Vein endothelial cell (primary cell): ENCODE data around the gene SEPTIN6. TPM values are rescaled to one million over a fixed set of nuclear protein-coding genes. Genes with fewer than 3 reads are reported as not detected.
A peak's percentile ranks its signal among the peaks of the same experiment; 100 is the strongest.

Experiments
- small RNA-seq: library from RNA; depleted of rRNA; stranded (forward); fragments of <200 nt; gene quantifications from one replicate; pipeline ENCODE3, GENCODE V24; 2012
- total RNA-seq: library from RNA; depleted of rRNA; stranded (reverse); fragments of >200 nt; gene quantifications from 2 replicates; pipeline ENCODE4 v1.2.3, GENCODE V29; 2012

Gene SEPTIN6
- 22.2 and 22.3 TPM in 2 replicates for total RNA-seq

GRCh38 chrX:119693040-119693995 is at the start of gene SEPTIN6:
Gene SEPTIN6 (minus strand): TSS chrX:119693168. CDS start chrX:119693105, 63 bp downstream.

Small RNA genes lying within 50 kb of the gene (small RNA-seq; reads per million reads assigned to genes)
- 0.90 reads per million, percentile 55 among the genes with 10 or more reads in this experiment for gene MIR766

Other genes starting within 250 kb of the SEPTIN6 start
- gene SLC25A5, start 224.7 kb downstream of the SEPTIN6 start, total RNA-seq: 293 and 307 TPM in 2 replicates
- 23.8 and 28.5 TPM in 2 replicates for gene STEEP1, start 127.8 kb downstream of the SEPTIN6 start, total RNA-seq
- gene UBE2A, start 118.6 kb downstream of the SEPTIN6 start, total RNA-seq: 27.4 and 39.6 TPM in 2 replicates
- gene NKRF, start 86.7 kb downstream of the SEPTIN6 start, total RNA-seq: 8.2 and 8.9 TPM in 2 replicates
- not detected in 2 replicates for gene SOWAHD, start 65.4 kb upstream of the SEPTIN6 start, total RNA-seq
- 1,848 and 2,607 TPM in 2 replicates for gene RPL39, start 98.5 kb upstream of the SEPTIN6 start, total RNA-seq
- gene UPF3B, start 159.8 kb upstream of the SEPTIN6 start, total RNA-seq: 2.0 and 2.5 TPM in 2 replicates
- gene RNF113A, start 178.6 kb upstream of the SEPTIN6 start, total RNA-seq: 12.7 and 13.5 TPM in 2 replicates
- 38.2 and 52.6 TPM in 2 replicates for gene NDUFA1, start 178.7 kb upstream of the SEPTIN6 start, total RNA-seq
- not detected in 2 replicates for gene AKAP14, start 202.7 kb upstream of the SEPTIN6 start, total RNA-seq